ENCODE data around the gene FBRS. TPM values are rescaled to one million over a fixed set of nuclear protein-coding genes. Genes with fewer than 3 reads are reported as not detected.

Gene FBRS
- total RNA-seq, 1 experiment from 2014 or later: 16.8 TPM

DNA sequence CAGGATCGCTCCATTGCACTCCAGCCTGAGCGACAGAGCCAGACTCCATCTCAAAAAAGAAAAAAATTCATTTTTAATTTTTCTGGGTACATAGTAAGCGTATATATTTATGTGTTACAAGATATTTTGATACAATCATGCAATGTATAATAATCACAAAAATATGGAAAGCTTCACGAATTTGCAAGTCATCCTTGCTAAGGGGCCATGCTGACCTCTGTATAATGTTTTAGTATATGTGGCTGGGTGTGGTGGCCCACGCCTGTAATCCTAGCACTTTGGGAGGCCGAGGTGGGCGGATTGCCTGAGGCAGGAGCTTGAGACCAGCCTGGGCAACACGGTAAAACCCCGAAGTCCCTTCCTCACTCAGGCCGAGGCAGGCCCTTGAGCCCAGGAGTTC is 16.9 kb downstream of the FBRS start:
- peaks cover 7 to 9% of the 10 kb centered on the region in 2 experiments for H3K4me1 Mint-ChIP-seq
- H4K8ac ChIP-seq (replicated peaks; ENCODE audit: insufficient read length, low read depth, low read length): no peak overlapping the region
- H2AFZ ChIP-seq (ENCODE audit: low read length): no peak overlapping the region
- no CpG with 5 or more reads among the region's 10 CpGs for WGBS (ENCODE audit: extremely low coverage, insufficient read length, low lambda C conversion rate)
- no peak overlapping the region for H3K27ac Mint-ChIP-seq
- H3K36me3 Mint-ChIP-seq (ENCODE audit: insufficient read depth in 1 of 3, low read depth in 3 of 3): 0 out of 7 replicates have a peak, but pooled peaks cover 0 to 3% (median 0%) of the 10 kb centered on the region in 3 experiments
- H3K4me1 ChIP-seq (ENCODE audit: insufficient read depth, low read length): no peaks in the 10 kb centered on the region
- H2BK15ac ChIP-seq (ENCODE audit: low read depth, low read length): no peak overlapping the region
- no peaks in the 10 kb centered on the region for H3K79me2 ChIP-seq (ENCODE audit: insufficient read depth, low read length)
- no peak overlapping the region for H3K56ac ChIP-seq (ENCODE audit: insufficient read length, low read depth, low read length)
- H3K9ac ChIP-seq (ENCODE audit: extremely low read depth, insufficient read length, low read length): no peak overlapping the region
- no peak overlapping the region for H3K27ac ChIP-seq (ENCODE audit: insufficient read length, low read depth, low read length)
- H2BK12ac ChIP-seq (ENCODE audit: insufficient read length, low read depth, low read length): no peak overlapping the region
- no peak overlapping the region for H2BK5ac ChIP-seq (ENCODE audit: insufficient read length, low read length)
- H4K91ac ChIP-seq (ENCODE audit: insufficient read length, low read depth, low read length): no peak overlapping the region
- H3K27me3 ChIP-seq (ENCODE audit: insufficient read depth, low read length): peaks cover 77% of the 10 kb centered on the region
- no peak overlapping the region for H3K4ac ChIP-seq (ENCODE audit: low read depth, low read length)
- H3K18ac ChIP-seq (ENCODE audit: insufficient read length, low read depth, low read length): no peak overlapping the region
- no peaks in the 10 kb centered on the region for H3K79me1 ChIP-seq (ENCODE audit: insufficient read depth, low read depth, low read length, poor library complexity, severe bottlenecking)
- H3T11ph ChIP-seq (ENCODE audit: low read length): no peak overlapping the region
- H2BK20ac ChIP-seq (ENCODE audit: low read depth, low read length, poor library complexity, severe bottlenecking): no peak overlapping the region
- peaks cover 98% of the 10 kb centered on the region for H3K27me3 Mint-ChIP-seq (ENCODE audit: low read depth)
- no peak overlapping the region for H3K4me3 Mint-ChIP-seq
- peaks cover 5 to 23% of the 10 kb centered on the region in 2 experiments; a peak in 3 of 5 replicates for H3K9me3 Mint-ChIP-seq
- H3K23ac ChIP-seq (ENCODE audit: insufficient read length, low read depth, low read length): no peak overlapping the region
- no peak overlapping the region for H2AK5ac ChIP-seq (ENCODE audit: insufficient read length, low read length)
- no peak overlapping the region for H3K14ac ChIP-seq (ENCODE audit: insufficient read depth, low read length)
- H4K20me1 ChIP-seq (ENCODE audit: control insufficient read depth, insufficient read depth, insufficient read length): peaks cover 2% of the 10 kb centered on the region
- H3K23me2 ChIP-seq (ENCODE audit: insufficient read length, low read depth, low read length, poor library complexity, severe bottlenecking): peaks cover under 1% of the 10 kb centered on the region
- no peaks in the 10 kb centered on the region for H3K9me3 ChIP-seq (ENCODE audit: control insufficient read depth, low read depth, low read length)
- no peak overlapping the region for H3K4me2 ChIP-seq (ENCODE audit: insufficient read depth, insufficient read length, low read length)
- no peak overlapping the region for H4K5ac ChIP-seq (ENCODE audit: insufficient read length, low read depth, low read length)
- H2BK120ac ChIP-seq (ENCODE audit: low read depth, low read length, poor library complexity, severe bottlenecking): no peak overlapping the region
- DNase-seq: no peak
- TF ChIP-seq, protein P1, sequence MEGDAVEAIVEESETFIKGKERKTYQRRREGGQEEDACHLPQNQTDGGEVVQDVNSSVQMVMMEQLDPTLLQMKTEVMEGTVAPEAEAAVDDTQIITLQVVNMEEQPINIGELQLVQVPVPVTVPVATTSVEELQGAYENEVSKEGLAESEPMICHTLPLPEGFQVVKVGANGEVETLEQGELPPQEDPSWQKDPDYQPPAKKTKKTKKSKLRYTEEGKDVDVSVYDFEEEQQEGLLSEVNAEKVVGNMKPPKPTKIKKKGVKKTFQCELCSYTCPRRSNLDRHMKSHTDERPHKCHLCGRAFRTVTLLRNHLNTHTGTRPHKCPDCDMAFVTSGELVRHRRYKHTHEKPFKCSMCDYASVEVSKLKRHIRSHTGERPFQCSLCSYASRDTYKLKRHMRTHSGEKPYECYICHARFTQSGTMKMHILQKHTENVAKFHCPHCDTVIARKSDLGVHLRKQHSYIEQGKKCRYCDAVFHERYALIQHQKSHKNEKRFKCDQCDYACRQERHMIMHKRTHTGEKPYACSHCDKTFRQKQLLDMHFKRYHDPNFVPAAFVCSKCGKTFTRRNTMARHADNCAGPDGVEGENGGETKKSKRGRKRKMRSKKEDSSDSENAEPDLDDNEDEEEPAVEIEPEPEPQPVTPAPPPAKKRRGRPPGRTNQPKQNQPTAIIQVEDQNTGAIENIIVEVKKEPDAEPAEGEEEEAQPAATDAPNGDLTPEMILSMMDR (conservative IDR thresholded peaks at IDR 0.05): no peak

All from H9 (cell line).